ENCODE results near the gene CORO2A. TPM values are rescaled to one million over a fixed set of nuclear protein-coding genes. Genes with fewer than 3 reads are reported as not detected.
A peak's percentile ranks its signal among the peaks of the same experiment; 100 is the strongest.

CORO2A gene
- total RNA-seq, 1 experiment from 2014 or later = 32.5 TPM

- ChIA-PET CTCF (interaction anchor here (0.5 to 1.4 kb wide), 5 partner anchors 10 to 674 kb away, joined by 3 to 13 read pairs (median 4); partner anchors contain the start of gene TRIM14), POLR2A (no interaction called here)
- Mint-ChIP-seq H3K9me3 (no peaks in the 10 kb centered on the region), H3K4me3 (no peak overlapping the region), H3K36me3 (peaks cover 5% of the 10 kb centered on the region; the same call in 1 of the 2 replicates), H3K27ac (no peak overlapping the region), H3K4me1 (peaks cover 18% of the 10 kb centered on the region), H3K27me3 (ENCODE audit: low read depth) (no peaks in the 10 kb centered on the region)
- TF ChIP-seq, protein P1, sequence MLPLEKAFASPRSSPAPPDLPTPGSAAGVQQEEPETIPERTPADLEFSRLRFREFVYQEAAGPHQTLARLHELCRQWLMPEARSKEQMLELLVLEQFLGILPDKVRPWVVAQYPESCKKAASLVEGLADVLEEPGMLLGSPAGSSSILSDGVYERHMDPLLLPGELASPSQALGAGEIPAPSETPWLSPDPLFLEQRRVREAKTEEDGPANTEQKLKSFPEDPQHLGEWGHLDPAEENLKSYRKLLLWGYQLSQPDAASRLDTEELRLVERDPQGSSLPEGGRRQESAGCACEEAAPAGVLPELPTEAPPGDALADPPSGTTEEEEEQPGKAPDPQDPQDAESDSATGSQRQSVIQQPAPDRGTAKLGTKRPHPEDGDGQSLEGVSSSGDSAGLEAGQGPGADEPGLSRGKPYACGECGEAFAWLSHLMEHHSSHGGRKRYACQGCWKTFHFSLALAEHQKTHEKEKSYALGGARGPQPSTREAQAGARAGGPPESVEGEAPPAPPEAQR (CRISPR knock-in tag; IDR thresholded peaks at IDR 0.05) = no peak
- TF ChIP-seq NR3C1 (CRISPR knock-in tag; conservative IDR thresholded peaks at IDR 0.05; ENCODE audit: low read depth) = no peak
- no peak for TF ChIP-seq ZNF423 (CRISPR knock-in tag; IDR thresholded peaks at IDR 0.05)
- DNase-seq (ENCODE audit: low spot score) (no peak), ATAC-seq (peak; percentile 86)
These were observed 90.6 kb downstream of the CORO2A start for GRCh38 chr9:98101868-98102273.

DNA sequence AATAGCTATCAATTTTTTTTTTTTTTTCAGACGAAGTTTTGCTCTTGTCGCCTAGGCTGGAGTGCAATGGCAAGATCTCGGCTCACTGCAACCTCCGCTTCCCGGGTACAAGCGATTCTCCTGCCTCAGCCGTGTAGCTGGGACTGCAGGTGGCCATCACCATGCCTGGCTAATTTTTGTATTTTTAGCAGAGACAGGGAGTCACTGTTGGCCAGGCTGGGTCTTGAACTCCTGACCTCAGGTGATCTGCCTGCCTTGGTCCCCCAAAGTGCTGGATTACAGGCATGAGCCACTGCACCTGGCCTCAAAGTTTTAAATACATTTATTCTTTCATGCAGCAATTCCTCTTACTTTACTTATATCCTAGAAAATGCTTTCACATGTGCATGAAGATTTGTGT lies 91.0 kb downstream of the CORO2A start:
- CTCF ChIA-PET = interaction anchor here (0.5 to 1.4 kb wide), 5 partner anchors 10 to 675 kb away, joined by 3 to 13 read pairs (median 4); partner anchors contain the start of gene TRIM14
- no peak overlapping the region for H3K4me3 Mint-ChIP-seq
- ATAC-seq (no peak), DNase-seq (ENCODE audit: low spot score) (no peak)
- H3K27me3 Mint-ChIP-seq (ENCODE audit: low read depth) = no peaks in the 10 kb centered on the region
- H3K36me3 Mint-ChIP-seq = peaks cover 3% of the 10 kb centered on the region; the same call in 1 of the 2 replicates
- no peak overlapping the region for H3K27ac Mint-ChIP-seq
- peaks cover 18% of the 10 kb centered on the region for H3K4me1 Mint-ChIP-seq
- TF ChIP-seq NFATC4 (CRISPR knock-in tag; IDR thresholded peaks at IDR 0.05) = no peak
- TF ChIP-seq KAT7 (CRISPR knock-in tag; IDR thresholded peaks at IDR 0.05; ENCODE audit: borderline replicate concordance) = no peak
- TF ChIP-seq ELF4 (CRISPR knock-in tag; IDR thresholded peaks at IDR 0.05; ENCODE audit: low read depth) = no peak
- TF ChIP-seq NFYB (CRISPR knock-in tag; conservative IDR thresholded peaks at IDR 0.05; ENCODE audit: low read depth) = no peak
- TF ChIP-seq ZNF138 (CRISPR knock-in tag; conservative IDR thresholded peaks at IDR 0.05) = no peak
- no peak for TF ChIP-seq JUN (CRISPR knock-in tag; IDR thresholded peaks at IDR 0.05)
- TF ChIP-seq GABPB1 (CRISPR knock-in tag; IDR thresholded peaks at IDR 0.05) = no peak
- no peak for TF ChIP-seq RELA (CRISPR knock-in tag; IDR thresholded peaks at IDR 0.05; ENCODE audit: borderline replicate concordance)
- no peak for TF ChIP-seq ESRRA (CRISPR knock-in tag; IDR thresholded peaks at IDR 0.05; ENCODE audit: borderline replicate concordance)
- TF ChIP-seq ATF6 (CRISPR knock-in tag; IDR thresholded peaks at IDR 0.05) = no peak
- TF ChIP-seq ZNF416 (CRISPR knock-in tag; IDR thresholded peaks at IDR 0.05) = no peak
- H3K9me3 Mint-ChIP-seq = no peaks in the 10 kb centered on the region
- POLR2A ChIA-PET = no interaction called here

DNA sequence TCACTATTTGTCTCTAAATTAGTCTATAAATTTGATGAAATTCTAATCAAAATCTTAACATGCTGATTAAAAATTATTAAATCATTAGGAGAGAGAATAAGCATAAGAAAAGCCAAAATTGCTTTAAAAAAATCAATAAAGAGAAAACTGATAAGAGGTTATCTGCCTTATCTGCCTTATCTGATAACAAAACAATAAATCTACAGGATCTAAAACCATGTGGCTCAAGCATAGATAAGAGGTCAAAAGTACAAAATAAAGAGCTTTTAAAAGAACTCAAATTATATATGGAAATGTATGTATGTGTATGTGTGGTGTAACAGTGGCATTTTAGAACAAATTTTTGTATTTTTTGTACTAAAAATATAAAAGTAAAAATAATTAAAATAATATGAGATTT lies 92.0 kb downstream of the CORO2A start:
- ChIA-PET POLR2A (no interaction called here), CTCF (no interaction called here)
- Mint-ChIP-seq H3K9me3 (no peaks in the 10 kb centered on the region), H3K27me3 (ENCODE audit: low read depth) (no peaks in the 10 kb centered on the region), H3K4me3 (no peak overlapping the region), H3K36me3 (peaks cover 3% of the 10 kb centered on the region; the same call in 1 of the 2 replicates), H3K27ac (no peak overlapping the region), H3K4me1 (peaks cover 16% of the 10 kb centered on the region)
- ATAC-seq (no peak), DNase-seq (ENCODE audit: low spot score) (no peak)
- TF ChIP-seq, protein P2, sequence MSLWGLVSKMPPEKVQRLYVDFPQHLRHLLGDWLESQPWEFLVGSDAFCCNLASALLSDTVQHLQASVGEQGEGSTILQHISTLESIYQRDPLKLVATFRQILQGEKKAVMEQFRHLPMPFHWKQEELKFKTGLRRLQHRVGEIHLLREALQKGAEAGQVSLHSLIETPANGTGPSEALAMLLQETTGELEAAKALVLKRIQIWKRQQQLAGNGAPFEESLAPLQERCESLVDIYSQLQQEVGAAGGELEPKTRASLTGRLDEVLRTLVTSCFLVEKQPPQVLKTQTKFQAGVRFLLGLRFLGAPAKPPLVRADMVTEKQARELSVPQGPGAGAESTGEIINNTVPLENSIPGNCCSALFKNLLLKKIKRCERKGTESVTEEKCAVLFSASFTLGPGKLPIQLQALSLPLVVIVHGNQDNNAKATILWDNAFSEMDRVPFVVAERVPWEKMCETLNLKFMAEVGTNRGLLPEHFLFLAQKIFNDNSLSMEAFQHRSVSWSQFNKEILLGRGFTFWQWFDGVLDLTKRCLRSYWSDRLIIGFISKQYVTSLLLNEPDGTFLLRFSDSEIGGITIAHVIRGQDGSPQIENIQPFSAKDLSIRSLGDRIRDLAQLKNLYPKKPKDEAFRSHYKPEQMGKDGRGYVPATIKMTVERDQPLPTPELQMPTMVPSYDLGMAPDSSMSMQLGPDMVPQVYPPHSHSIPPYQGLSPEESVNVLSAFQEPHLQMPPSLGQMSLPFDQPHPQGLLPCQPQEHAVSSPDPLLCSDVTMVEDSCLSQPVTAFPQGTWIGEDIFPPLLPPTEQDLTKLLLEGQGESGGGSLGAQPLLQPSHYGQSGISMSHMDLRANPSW (CRISPR knock-in tag; conservative IDR thresholded peaks at IDR 0.05; ENCODE audit: low read depth) = no peak
- TF ChIP-seq ATF6 (CRISPR knock-in tag; IDR thresholded peaks at IDR 0.05) (no peak), ZNF396 (CRISPR knock-in tag; IDR thresholded peaks at IDR 0.05; ENCODE audit: borderline replicate concordance) (no peak), ZBTB21 (CRISPR knock-in tag; IDR thresholded peaks at IDR 0.05; ENCODE audit: borderline replicate concordance) (no peak), ZNF416 (CRISPR knock-in tag; IDR thresholded peaks at IDR 0.05) (no peak), IRF1 (CRISPR knock-in tag; IDR thresholded peaks at IDR 0.05) (no peak)
- TF ChIP-seq, protein P3, sequence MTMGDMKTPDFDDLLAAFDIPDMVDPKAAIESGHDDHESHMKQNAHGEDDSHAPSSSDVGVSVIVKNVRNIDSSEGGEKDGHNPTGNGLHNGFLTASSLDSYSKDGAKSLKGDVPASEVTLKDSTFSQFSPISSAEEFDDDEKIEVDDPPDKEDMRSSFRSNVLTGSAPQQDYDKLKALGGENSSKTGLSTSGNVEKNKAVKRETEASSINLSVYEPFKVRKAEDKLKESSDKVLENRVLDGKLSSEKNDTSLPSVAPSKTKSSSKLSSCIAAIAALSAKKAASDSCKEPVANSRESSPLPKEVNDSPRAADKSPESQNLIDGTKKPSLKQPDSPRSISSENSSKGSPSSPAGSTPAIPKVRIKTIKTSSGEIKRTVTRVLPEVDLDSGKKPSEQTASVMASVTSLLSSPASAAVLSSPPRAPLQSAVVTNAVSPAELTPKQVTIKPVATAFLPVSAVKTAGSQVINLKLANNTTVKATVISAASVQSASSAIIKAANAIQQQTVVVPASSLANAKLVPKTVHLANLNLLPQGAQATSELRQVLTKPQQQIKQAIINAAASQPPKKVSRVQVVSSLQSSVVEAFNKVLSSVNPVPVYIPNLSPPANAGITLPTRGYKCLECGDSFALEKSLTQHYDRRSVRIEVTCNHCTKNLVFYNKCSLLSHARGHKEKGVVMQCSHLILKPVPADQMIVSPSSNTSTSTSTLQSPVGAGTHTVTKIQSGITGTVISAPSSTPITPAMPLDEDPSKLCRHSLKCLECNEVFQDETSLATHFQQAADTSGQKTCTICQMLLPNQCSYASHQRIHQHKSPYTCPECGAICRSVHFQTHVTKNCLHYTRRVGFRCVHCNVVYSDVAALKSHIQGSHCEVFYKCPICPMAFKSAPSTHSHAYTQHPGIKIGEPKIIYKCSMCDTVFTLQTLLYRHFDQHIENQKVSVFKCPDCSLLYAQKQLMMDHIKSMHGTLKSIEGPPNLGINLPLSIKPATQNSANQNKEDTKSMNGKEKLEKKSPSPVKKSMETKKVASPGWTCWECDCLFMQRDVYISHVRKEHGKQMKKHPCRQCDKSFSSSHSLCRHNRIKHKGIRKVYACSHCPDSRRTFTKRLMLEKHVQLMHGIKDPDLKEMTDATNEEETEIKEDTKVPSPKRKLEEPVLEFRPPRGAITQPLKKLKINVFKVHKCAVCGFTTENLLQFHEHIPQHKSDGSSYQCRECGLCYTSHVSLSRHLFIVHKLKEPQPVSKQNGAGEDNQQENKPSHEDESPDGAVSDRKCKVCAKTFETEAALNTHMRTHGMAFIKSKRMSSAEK (CRISPR knock-in tag; IDR thresholded peaks at IDR 0.05; ENCODE audit: borderline replicate concordance) = no peak
